NCI-H2227 (cell line): ENCODE data around the gene HHIPL2.
"Not testable (repeated sequence)": the region's sequence is repeated elsewhere in the genome, so short reads cannot be mapped to it uniquely, and the experiment has no call there.

ENCODE experiments used
- DNase-seq: peaks from one replicate; lab custom pipeline; 2025; ENCODE audit not compliant: unreplicated experiment; lab: John Stamatoyannopoulos, UW

HHIPL2 gene

DNA sequence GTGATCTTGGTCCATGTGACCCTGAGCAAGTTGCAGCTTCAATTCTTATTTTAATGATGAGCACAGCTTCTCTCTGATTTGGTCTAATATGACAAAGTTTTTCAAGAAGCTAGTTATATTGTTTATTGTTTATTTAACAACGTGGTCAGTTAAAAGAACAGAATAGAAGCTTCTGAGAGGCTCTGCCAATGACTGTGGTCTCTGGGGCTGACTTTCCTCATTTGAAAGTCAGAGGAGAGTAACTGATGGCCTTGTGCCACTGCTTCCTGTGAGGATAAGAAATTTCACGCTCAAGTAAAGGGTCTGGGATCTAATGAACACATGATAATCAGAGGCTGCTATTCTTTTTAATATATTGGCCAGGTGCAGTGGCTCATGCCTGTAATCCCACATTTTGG is 7.3 kb downstream of the HHIPL2 start:
- no peak for DNase-seq

- DNase-seq: no peak
These were observed 7.8 kb downstream of the HHIPL2 start for GRCh38 chr1:222539951-222540597.

GRCh38 chr1:222535455-222535854 is 12.4 kb downstream of the HHIPL2 start:
- DNase-seq: no peak

- DNase-seq: no peak
These were observed 17.1 kb downstream of the HHIPL2 start for GRCh38 chr1:222530852-222531251.

DNA sequence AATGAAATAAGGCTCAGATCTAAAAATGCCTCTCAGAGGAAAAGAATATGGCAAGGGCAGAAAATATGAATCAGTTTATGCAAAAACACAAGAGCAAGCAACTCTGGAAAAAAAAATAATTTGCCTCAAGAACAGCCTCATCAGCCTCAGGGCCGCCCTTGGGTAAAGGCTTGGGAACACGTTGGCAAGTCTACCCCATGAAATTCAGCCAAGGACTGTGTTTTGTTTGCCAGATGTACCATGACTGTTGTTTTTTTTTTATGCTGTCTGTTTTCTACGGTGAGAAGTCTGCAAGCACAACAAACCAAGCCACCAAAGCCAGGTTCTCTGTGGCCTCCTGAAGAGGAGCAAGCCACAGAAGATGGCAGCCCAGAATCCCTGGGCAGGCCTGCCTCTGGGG is 18.0 kb downstream of the HHIPL2 start:
- DNase-seq: no peak

- DNase-seq: no peak
These were observed 18.7 kb downstream of the HHIPL2 start for GRCh38 chr1:222529181-222529580.

- DNase-seq: no peak
These were observed 22.0 kb downstream of the HHIPL2 start for GRCh38 chr1:222525951-222526350.

DNA sequence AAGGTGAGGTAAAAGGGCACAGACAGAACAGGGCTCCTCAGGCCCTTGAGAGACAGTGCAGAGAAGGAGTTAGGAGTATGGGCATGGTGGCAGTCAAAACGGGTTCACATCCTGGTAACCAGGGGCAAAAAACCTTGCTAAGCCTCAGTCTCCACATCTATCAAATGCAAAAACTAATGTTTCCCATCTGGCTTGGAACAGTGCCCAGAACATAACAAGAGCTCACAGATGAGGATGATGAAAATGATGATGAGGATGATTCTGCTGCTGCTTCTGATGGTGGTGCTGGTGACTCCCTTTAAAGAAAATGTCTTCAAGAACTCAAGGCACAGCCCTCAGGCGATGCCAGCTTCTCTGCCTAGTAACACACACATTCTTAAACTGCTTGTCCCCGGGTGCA is 24.1 kb downstream of the HHIPL2 start:
- DNase-seq: no peak

DNA sequence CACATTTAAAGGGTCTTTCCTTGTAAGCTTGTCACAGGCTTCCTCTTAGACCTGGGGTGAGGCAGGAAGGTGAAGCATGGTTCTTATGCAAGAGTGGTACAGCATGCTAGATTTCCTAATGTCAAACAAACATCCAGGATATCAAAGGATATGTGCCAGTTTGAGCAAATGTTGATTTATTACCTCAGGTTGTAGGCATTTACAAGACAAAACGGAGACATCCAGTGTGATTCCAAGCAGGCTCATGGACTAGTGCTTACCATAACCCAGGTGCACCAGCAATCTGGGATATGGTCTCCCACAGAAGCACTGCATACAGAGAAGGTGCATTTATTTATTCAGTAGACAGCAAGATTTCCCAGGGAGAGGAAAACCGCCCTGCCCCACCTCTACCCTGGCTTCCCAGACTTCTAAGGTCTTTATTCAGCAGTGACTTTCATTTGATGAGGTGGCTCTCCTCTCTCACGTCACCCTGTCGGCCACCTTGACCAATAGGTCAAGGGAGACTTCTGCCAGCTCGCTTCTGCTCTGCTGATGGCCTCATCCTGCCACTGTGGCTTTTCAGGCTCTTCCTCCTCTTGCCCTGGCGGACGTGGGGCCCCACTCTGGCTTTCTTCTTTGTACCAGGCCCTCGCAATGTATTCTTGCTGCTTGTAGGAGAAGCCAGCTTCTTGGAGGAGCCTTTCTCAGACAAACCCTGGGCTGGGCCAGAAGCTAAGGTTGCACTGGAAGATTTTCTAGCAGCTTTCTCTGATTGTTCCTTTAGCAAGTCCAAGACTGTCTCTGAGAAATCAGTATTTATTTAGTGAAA is 25.6 kb downstream of the HHIPL2 start:
- DNase-seq: no peak

DNA sequence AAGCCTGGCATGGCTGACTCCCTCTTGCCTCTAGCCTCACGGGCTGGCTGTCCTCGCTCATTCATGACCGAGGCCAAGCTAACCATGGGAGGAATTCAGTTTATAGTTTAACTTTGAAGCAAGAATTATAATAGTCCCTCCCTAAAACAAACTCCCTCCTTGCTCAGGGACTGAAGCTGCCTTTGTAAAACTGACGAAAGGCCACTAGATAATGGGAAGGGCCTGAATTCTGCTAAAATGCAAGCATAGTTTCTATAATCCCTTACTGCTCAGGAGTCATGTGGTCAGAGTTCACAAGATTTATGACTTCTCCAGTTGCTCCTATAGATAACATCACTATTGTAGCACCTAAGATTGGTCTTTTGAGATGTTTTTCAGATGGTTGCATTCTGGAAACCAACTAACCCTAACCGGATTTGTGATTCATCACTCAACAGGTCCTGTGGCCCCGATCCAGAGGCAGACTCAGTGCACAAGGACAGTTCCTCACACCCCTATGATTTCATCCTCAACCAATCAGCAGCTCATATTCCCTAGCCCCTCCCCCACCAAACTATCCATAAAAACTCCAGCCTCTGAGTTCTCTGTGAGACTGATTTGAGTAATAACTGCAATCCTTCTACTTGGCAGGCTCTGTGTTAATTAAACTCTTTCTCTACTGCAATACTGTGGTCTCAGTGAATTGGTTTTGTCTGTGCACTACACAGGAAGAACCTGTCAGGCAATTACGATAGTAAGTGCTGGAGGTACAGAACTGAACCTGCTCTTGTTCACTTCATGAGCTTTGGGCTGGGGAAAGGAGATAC is 26.4 kb downstream of the HHIPL2 start:
- DNase-seq: no peak

DNA sequence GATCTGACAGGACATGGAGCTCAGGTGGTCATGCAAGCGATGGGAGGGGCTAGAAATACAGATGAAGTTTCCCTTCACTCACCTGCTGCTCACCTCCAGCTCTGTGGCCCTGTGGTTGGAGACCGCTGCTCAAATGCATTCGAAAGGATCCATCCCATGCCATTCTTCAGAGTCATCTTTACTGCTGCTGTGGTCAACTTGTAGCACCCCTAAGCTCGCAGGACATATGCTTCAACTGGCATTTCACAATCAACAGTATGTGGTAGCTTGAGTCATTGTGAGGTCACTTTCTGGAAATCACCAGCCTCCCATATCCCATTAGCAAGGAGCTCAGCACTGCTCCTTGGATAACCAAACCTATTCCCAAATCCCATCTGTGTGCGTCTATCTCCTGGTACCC is 58.4 kb downstream of the HHIPL2 start:
- not testable (repeated sequence) for DNase-seq

- not testable (repeated sequence) for DNase-seq
These were observed 60.1 kb downstream of the HHIPL2 start for GRCh38 chr1:222487774-222488173.

DNA sequence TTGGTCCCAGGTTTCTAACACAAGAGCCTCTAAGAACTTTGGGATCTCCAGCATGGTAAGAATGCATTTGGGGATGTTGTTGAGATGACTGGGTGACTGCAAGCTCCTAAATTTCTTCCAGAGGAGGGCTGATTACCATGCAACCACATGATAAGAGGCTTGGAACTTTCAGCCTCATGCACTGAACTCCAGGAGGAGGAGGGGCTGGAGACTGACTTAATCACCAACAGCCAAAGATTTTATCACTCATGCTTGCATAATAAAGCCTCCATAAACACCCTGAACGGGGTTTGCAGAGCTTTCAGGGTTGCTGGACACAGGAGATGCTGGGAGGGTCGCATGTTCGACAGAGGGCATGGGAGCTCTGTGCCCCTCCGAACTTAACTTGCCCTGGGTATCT is 63.9 kb downstream of the HHIPL2 start:
- DNase-seq: not testable (repeated sequence)

- DNase-seq: not testable (repeated sequence)
These were observed 68.3 kb downstream of the HHIPL2 start for GRCh38 chr1:222479567-222479966.

DNA sequence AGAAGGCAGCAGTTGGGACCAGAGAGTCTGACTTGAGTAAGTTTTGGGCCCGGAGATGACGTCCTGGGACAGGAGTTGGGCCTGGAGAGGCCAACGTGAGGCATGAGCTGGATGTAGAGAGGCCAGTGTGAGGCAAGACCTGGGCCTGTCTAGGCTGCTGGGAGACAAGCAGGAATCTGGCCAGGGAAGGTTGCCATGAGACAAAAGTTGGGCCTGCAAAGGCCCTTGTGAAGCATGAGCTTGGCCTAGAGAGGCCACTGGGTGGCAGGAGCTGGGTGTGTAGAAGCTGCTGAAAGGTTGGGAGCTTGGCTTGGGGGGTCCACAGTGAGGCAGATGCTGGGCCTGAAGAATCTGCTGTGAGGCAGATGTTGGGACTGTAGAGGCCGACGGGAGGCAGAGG is 71.5 kb downstream of the HHIPL2 start:
- DNase-seq: not testable (repeated sequence)

GRCh38 chr1:222473717-222474116 is 74.2 kb downstream of the HHIPL2 start:
- not testable (repeated sequence) for DNase-seq

DNA sequence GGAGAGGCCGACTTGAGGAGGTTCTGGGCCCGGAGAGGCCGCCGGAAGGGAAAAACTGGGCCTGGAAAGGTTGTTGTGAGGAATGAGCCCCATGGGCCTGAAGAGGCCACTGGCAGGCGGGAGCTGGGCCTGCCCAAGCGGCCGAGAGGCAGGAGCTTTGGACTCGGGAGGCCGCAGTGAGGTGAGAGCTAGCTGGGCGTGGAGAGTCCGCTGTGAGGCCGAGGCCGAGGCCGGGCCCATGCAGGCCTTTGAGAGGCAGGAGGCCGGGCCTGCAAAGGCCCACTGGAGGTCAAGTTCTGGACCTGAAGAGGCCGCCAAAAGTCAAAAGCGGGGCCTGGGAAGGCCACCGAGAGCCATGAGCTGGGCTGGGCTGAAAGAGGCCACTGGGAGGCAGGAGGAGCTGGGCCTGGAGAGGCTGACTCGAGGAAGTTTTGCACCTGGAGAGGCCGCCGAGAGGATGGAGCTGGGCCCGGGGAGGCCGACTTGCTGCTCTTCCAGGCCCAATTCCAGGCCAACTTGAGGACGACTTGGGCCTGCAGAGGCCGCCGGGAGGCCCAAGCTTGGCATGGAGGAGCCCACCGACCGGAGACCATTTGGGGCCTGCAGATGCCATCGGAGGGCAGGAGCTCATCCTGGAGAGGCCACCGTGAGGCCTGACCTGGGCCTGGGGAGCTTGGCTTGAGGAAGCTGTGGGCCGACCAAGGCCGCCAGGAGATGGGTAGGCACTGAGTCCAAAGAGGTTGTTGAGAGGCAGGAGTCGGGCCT is 74.9 kb downstream of the HHIPL2 start:
- not testable (repeated sequence) for DNase-seq
